ENCODE measurements around the gene MPC1.

- TF ChIP-seq CTCF (IDR thresholded peaks at IDR 0.05; ENCODE audit: extremely low read depth in 1 of 2, insufficient read depth in 1 of 2, low read depth in 1 of 2, low read length in 2 of 2) (no peak), FOS (IDR thresholded peaks at IDR 0.05; ENCODE audit: borderline replicate concordance, insufficient read depth, low read length) (no peak), POLR2A (IDR thresholded peaks at IDR 0.05; ENCODE audit: low read depth, low read length) (no peak), EZH2 (IDR thresholded peaks at IDR 0.05; ENCODE audit: borderline replicate concordance, low read depth, low read length, severe bottlenecking) (no peak)
Measured at GRCh38 chr6:166394036-166394892, 11.5 kb upstream of the MPC1 start.
